Mucosa of rectum (tissue), 2 donors: ENCODE data around the gene GJD4.

Experiments
- H3K27ac ChIP-seq, 2 donors: one replicate each; pipeline ENCODE4 v1.7.0; 2013; ENCODE audit warnings: inconsistent platforms in 2 of 2, low read depth in 2 of 2, low read length in 2 of 2
- H3K27me3 ChIP-seq, 2 donors: one replicate each; pipeline ENCODE4 v1.7.0; 2013; ENCODE audit warnings: low read length in 2 of 2; ENCODE audit not compliant: control insufficient read depth in 2 of 2, insufficient read depth in 2 of 2
- H3K36me3 ChIP-seq, 2 donors: one replicate each; pipeline ENCODE4 v1.7.0; 2013; ENCODE audit warnings: low read length in 2 of 2; ENCODE audit not compliant: control insufficient read depth in 2 of 2, insufficient read depth in 2 of 2
- H3K4me1 ChIP-seq, 2 donors: one replicate each; pipeline ENCODE4 v1.7.0; 2013; ENCODE audit warnings: low read length in 2 of 2, mild to moderate bottlenecking in 1 of 2; ENCODE audit not compliant: control insufficient read depth in 2 of 2, insufficient read depth in 2 of 2
- H3K4me3 ChIP-seq, 2 donors: one replicate each; pipeline ENCODE4 v1.7.0; 2013; ENCODE audit warnings: low read length in 2 of 2
- H3K9ac ChIP-seq, 2 donors: one replicate each; pipeline ENCODE4 v1.7.0; 2013; ENCODE audit warnings: low read length in 2 of 2, low read depth in 1 of 2, mild to moderate bottlenecking in 1 of 2
- H3K9me3 ChIP-seq, 2 donors: one replicate each; pipeline ENCODE4 v1.7.0; 2013; ENCODE audit warnings: low read length in 2 of 2; ENCODE audit not compliant: control insufficient read depth in 2 of 2
- donor health status: healthy.
- donor health status: Normal muscosa, but diverticular disease.

The GJD4 gene

DNA sequence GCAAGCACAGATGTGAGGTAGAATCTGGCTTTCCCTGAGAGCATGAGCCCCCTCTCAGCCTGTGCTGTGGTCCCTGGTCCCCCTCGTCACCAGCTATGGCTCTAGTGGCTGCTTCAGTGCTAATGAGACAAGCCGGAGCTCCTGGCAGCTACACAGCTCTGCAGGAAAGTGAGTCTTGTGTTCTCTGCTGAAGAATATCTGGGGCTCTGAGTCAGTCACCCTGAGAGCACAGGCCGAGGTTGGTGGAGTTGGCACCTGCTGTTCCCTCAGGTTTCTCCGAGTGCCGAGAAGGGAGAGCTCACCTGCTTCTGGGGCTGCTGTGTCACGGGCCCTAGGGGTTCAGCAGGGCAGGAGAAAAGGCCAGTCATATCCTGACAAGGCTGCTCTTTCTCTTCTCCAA is 37.2 kb upstream of the GJD4 start:
- Histone ChIP-seq H3K27me3 (no peaks in the 10 kb centered on the region), H3K27ac (no peak overlapping the region), H3K4me1 (peaks cover 0 to 10% of the 10 kb centered on the region in 2 donors), H3K4me3 (no peak overlapping the region), H3K9me3 (no peaks in the 10 kb centered on the region), H3K36me3 (peaks cover 19 to 30% of the 10 kb centered on the region in 2 donors), H3K9ac (no peak overlapping the region)

DNA sequence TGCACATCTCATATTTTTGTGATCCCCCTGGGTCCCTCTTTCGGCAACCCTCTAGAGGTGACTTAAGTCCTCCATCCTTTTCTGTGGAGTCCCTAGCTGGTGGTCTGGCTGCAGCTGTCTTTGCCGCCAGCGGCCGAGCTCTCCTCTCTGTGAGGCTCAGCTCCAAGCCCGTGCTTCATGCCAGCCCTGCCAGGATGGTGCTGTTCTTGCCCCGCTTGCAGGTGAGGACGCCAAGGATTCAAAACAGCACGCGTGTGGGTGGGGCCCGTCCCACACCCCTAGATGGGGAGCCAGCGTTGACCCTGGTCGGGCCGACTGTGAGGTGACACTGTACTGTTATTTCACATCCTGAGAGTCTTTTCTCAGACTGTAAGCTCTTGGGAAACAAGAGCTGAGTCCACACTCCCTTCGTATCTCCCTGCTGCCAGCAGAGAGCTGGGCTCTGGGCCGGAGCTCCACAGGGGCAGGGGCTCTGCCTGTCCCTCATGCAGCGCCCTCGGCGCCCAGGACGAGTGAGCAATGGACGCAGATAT is 36.6 kb upstream of the GJD4 start:
- Histone ChIP-seq H3K27me3 (no peaks in the 10 kb centered on the region), H3K27ac (no peak overlapping the region), H3K4me3 (no peak overlapping the region), H3K4me1 (peaks cover 0 to 10% of the 10 kb centered on the region in 2 donors), H3K36me3 (peaks cover 19 to 30% of the 10 kb centered on the region in 2 donors), H3K9me3 (no peaks in the 10 kb centered on the region), H3K9ac (no peak overlapping the region)

DNA sequence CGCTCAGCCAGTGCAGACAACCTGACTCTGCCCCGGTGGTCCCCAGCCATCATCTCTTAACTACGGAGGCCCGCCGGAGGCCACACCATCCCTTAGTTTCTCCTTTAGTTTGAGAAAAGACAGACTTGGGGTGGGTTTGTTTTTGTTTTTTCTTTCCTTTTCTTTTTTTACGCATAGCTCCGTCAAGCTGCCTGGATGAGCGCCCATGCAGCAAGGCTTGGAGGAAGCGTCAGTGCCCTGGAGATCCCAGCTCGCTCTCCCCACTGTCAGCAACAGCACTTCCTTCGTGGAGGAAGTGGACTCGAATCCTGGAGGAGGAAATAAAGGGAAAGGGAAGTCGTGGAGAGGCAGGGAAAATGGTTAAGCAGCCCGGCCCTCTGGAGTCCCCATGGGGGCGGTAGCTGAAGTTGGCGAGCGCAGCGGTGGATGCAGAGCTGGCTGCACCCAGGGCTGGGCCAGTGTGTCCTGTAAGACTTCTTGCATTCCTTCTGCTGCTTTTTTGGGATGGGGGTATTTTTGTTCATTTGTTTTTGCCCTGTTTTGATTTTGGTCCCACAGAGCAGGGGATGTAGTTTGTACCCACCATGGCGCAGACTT is 35.9 kb upstream of the GJD4 start:
- no peak overlapping the region for H3K4me3 ChIP-seq
- peaks cover 0 to 10% of the 10 kb centered on the region in 2 donors for H3K4me1 ChIP-seq
- H3K9me3 ChIP-seq: no peaks in the 10 kb centered on the region
- peaks cover 19 to 30% of the 10 kb centered on the region in 2 donors for H3K36me3 ChIP-seq
- H3K27me3 ChIP-seq: no peaks in the 10 kb centered on the region
- H3K27ac ChIP-seq: no peak overlapping the region
- H3K9ac ChIP-seq: no peak overlapping the region

DNA sequence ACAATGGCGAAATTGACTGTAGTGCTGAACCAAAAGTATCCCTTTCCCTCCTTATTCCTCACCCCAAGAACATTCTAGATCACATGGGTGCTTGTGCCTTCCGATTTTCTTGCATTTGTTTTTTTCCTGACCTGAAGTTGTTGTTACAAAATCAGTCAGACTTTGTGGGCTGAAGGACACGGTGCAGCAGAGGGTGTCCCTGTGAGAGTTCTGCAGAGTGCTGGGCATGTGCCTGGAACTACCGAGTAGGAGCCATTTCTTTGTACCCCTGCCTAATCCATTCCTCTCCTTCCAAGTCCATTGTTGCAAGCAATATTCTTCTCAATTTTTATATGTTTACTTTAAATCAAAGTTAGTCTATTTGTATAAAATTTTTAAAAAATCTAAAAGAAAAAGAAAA is 35.3 kb upstream of the GJD4 start:
- Histone ChIP-seq H3K36me3 (peaks cover 19 to 30% of the 10 kb centered on the region in 2 donors), H3K27me3 (no peaks in the 10 kb centered on the region), H3K4me3 (no peak overlapping the region), H3K9me3 (no peaks in the 10 kb centered on the region), H3K4me1 (peaks cover 0 to 4% of the 10 kb centered on the region in 2 donors), H3K27ac (no peak overlapping the region), H3K9ac (no peak overlapping the region)

DNA sequence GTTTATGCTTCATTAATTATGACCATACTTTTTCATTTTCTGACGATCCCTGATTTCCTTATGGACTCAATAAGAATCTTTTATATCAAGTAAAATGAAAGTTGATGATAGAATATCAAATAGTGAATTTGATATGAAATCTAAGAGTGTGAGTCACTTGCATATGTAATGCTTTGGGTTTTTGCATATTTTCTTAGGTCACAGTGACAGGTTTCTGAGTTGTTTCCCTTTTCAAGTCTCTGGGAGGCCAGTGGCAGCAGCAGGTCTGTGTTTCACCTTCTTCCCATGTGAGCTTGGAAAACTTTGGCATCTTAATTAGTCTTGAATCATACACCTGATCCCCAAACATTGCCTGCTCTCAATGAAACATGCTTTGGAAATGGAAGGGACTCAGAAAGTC is 34.7 kb upstream of the GJD4 start:
- Histone ChIP-seq H3K9ac (no peak overlapping the region), H3K27ac (no peak overlapping the region), H3K27me3 (no peaks in the 10 kb centered on the region), H3K9me3 (no peaks in the 10 kb centered on the region), H3K4me1 (peaks cover 0 to 2% of the 10 kb centered on the region in 2 donors), H3K36me3 (peaks cover 19 to 30% of the 10 kb centered on the region in 2 donors), H3K4me3 (no peak overlapping the region)

DNA sequence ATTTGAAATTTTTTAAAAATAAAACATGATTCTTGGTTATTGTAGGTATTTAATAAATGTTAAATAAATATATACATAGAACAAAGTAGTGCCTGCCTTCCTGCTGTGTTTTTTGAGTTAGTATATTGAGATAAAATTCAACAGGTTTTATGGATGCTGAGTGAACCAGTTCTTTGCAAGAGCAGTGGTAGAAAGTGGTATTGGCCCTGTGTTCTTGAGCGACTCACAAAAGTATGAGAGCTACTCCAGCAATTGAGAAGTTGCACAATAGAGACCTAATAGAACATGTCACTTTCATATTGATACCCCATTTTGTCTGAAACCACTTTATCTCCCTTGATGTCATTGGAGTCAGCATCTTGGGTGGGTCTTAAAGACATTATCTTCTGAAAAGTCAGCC is 32.6 kb upstream of the GJD4 start:
- Histone ChIP-seq H3K27me3 (no peaks in the 10 kb centered on the region), H3K27ac (no peak overlapping the region), H3K9me3 (no peaks in the 10 kb centered on the region), H3K4me3 (no peak overlapping the region), H3K36me3 (peaks cover 19 to 26% of the 10 kb centered on the region in 2 donors), H3K9ac (no peak overlapping the region), H3K4me1 (no peaks in the 10 kb centered on the region)

DNA sequence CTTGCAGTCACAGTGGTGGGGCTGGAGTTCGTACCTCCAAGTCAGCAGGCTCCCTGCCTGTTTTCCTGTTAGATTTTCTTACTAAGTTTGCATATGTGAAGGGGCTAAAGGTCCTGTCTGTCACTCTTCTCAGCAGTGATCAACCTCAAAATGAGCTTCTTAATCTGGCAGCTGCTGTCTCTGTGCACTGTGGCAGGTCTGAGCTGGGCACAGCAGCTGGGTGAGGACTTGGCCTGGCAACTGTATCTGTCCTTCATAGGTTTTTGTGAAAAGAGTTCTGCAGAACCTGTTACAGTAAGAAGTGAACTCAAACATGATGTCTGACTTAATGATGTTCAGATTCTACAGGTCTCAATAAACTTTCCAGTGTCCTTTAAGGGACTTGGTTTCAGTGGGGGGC is 31.3 kb upstream of the GJD4 start:
- Histone ChIP-seq H3K27me3 (no peaks in the 10 kb centered on the region), H3K9ac (no peak overlapping the region), H3K9me3 (no peaks in the 10 kb centered on the region), H3K27ac (no peak overlapping the region), H3K36me3 (peaks cover 12 to 16% of the 10 kb centered on the region in 2 donors), H3K4me1 (no peaks in the 10 kb centered on the region), H3K4me3 (no peak overlapping the region)

DNA sequence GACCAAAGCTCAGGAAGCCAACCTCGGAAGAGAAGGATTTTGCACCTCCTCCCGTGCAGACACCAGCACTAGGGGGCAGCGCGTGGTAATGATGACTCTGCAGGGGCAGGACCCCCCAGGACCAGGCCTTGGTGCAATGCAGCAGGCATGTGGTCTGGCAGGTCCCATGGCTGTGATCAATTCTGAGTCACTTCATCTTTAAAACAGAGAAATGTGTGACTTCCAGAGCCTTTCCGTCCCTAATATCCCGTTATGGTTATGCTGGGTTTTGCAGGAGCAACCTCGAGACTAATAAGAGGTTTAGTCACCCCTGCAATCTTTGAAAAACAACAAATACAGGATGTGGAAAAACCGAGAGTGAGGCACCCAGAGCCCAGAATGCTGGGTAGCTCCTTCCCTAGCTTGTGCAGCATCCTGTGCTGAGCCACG is 30.2 kb upstream of the GJD4 start:
- Histone ChIP-seq H3K36me3 (peaks cover 5 to 7% of the 10 kb centered on the region in 2 donors), H3K4me1 (no peaks in the 10 kb centered on the region), H3K27ac (no peak overlapping the region), H3K9me3 (no peaks in the 10 kb centered on the region), H3K4me3 (no peak overlapping the region), H3K9ac (no peak overlapping the region), H3K27me3 (no peaks in the 10 kb centered on the region)

DNA sequence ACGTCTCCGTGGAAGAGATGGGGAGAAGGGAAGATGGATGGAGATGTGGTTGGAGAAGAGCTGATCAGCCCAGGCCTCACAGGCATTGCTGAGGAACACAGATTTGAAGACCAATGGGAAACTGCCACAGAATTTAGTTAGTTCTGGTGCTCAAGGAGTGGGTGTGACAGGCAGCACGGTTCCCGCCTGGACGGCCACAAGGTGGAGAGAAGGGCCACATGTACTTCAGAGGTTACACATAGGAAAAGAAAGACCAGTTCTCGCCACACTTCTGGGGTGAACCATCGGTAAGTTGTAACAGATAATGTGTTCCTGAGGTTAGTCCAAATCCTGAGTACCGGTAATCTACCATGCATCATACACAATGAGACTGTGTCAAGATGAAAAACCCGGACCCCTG is 29.5 kb upstream of the GJD4 start:
- Histone ChIP-seq H3K27me3 (no peaks in the 10 kb centered on the region), H3K9me3 (no peaks in the 10 kb centered on the region), H3K4me1 (no peaks in the 10 kb centered on the region), H3K27ac (no peak overlapping the region), H3K4me3 (no peak overlapping the region), H3K9ac (no peak overlapping the region), H3K36me3 (peaks cover 3 to 5% of the 10 kb centered on the region in 2 donors)

DNA sequence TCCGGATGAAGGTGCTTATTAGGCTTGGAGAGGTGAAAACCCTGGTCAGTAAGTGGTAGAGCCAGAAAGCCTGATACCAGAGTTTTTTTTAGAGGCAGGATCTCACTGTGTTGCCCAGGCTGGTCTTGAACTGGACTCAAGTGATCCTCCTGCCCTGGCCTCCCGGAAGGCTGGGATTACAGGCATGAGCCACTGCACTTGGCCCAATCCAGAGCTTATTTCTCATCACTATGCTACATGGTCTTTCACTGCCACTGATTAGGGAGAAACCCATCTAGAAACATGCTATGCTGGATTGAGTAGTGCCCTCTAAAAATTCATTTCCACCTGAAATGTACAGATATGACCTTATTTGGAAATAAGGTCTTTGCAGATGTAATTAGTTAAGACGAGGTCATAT is 28.4 kb upstream of the GJD4 start:
- H3K36me3 ChIP-seq: peaks cover 2 to 5% of the 10 kb centered on the region in 2 donors
- H3K4me1 ChIP-seq: no peaks in the 10 kb centered on the region
- no peak overlapping the region for H3K4me3 ChIP-seq
- no peak overlapping the region for H3K9ac ChIP-seq
- H3K9me3 ChIP-seq: no peaks in the 10 kb centered on the region
- no peaks in the 10 kb centered on the region for H3K27me3 ChIP-seq
- no peak overlapping the region for H3K27ac ChIP-seq
